Epidermal melanocyte (primary cell): ENCODE results near the gene RAB11A.
"Not testable (repeated sequence)": the region's sequence is repeated elsewhere in the genome, so short reads cannot be mapped to it uniquely, and the experiment has no call there.

Experiments
- DNase-seq: peaks from one replicate; pipeline ENCODE4 v3.0.0; 2011; ENCODE audit warnings: low spot score; ENCODE audit not compliant: insufficient read length

The RAB11A gene

DNA sequence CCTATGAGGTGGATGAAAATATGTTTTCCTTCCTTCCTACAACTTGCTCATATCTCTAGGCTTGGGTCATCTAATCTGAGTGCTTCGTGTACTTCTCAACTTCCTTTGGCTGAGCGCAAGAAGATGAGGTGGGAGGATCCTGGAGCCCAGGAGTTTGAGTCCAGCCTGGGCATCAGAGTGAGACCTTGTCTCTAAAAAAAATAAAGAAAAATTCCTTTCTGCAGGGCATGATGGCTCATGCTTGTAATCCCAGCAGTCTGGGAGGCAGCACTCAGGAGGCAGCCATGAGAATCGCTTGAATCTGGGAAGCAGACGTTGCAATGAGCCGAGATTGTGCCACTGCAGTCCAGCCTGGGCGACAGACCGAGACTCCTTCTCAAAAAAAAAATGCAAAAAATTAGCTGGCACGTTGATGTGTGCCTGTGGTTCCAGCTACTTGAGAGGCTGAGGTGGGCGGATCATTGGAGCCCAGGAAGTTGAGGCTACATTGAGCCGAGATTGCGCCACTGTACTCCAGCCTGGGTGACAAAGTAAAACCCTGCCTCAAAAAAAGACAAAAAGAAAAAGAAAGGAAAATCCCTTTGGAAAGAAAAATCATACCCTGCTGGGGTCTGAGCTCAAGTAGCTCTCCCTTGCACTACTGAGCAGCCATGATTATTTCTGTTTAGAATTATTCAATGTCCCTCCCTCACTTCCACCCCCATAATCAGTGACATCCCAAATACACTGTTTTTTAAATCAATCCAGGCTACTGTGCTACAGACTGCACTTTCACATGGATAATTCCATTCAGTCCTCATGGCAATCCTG lies 28.0 kb upstream of the RAB11A start:
- no peak for DNase-seq

DNA sequence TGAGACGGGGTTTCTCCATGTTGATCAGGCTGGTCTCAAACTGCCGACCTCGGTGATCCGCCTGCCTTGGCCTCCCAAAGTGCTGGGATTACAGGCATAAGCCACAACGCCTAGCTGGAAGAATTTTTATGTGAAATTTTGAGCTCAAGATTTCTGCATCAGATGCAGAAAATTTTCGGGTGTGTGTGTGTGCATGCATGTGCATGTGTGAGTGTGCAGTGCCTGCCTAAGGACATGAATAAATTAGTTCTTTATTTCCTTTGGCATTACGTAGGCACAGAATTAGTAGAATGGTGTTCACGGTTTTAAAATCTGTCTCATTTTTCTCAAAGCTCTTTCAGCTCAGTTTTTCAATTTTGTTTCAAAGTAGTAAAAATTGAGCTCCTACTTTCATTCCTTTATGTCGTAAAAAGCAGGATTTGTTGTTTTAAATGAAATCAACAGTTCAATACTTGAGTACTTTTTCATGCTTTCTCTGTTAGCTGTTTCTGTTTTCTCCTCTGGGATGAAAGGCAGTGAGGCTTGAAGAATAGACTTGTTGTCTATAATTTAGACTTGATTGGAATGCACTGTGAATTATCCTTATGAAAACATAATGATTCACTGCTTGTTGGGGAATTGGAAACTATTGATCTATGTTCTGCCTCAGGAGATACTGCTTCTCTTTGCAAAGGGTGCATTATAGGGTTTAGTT lies 23.3 kb upstream of the RAB11A start:
- no peak for DNase-seq

DNA sequence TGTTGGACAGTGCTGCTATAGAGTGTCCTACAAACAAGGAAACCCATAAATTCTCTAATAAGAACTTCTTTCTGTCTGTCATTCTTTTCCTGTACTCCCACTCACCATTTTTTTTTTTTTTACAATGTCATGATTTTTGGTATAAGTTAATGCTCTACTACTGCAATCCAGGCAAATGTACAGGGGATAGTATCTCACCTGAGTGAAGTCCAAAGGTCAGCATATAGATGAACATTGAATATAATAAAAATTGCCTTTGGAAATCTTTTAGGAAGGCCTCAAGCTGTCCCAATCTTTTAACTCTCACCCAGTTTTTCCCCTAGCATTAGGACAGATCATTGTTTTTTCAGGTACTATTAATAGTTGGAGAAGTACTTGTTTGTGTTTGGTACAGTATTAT lies 21.3 kb upstream of the RAB11A start:
- no peak for DNase-seq

DNA sequence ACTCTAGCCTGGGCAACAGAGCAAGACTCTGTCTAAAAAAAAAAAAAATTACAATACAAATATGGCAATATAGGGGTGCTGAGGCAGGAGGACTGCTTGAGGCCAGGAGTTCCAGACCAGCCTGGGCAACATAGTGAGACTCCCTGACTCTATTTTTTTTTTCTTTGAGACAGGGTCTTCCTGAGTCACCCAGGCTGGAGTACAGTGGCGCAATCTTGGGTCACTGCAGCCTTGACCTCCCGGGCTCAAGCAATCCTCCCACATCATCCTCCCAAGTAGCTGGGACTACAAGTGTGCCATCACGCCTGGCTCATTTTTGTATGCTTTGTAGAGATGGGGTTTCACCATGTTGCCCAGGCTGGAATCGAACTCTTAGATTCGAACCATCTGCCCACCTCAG lies 17.3 kb upstream of the RAB11A start:
- no peak for DNase-seq

DNA sequence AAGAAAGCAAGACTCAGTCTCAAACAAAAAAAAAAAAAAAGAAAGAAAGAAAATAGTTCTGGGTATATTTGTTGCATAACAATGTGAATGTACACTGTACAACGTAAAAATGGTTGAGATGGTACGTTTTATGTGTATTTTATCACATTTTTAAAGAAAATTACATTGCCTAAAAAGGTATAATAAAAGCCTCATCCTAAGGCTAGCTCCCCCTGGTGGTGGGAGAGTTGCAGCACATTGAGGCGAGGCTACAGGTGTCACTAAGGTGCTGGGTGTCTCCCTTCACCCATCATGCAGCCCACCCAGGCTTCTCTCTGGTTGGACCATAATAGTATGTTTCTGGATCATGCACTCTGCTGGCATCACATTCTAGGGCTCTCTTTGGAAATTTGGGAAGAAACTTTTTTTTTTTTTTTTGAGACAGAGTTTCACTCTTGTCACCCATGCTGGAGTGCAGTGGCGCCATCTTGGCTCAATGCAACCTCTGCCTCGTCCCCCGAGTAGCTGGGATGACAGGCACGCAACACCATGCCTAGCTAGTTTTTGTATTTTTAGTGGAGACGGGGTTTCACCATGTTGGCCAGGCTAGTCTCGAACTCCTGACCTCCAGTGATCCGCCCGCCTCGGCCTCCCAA lies 12.4 kb upstream of the RAB11A start:
- DNase-seq, result no peak

DNA sequence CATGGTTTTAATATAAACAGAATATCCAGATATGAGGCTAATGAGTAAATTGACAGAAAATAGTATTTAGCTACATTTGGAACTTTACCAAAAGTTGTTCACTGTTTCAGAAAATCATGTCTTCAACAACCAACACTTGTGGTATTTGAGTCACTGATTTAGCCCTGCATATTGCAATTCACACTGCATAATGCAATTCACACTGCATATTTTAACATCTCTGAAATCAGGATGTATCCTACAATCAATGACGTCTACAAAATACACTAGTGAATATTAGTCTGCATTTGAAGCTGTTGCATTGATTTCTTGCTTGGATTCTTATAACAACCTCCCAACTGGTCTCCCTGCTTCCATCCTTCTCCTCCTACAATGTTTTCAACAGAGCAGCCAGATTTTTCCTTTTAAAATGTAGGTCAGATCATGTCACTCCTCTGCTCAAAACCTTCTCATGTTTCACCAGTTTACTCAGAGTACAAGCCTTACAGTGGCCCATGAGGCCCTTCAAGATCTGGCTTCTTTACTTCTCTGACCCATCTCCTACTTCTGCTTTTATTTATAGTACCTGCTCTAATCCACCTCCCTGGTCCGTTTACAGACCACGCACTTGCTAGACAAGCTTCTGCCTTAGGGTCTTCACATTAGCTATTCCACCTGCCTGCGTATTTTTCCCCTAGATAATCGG lies 11.4 kb upstream of the RAB11A start:
- no peak for DNase-seq

DNA sequence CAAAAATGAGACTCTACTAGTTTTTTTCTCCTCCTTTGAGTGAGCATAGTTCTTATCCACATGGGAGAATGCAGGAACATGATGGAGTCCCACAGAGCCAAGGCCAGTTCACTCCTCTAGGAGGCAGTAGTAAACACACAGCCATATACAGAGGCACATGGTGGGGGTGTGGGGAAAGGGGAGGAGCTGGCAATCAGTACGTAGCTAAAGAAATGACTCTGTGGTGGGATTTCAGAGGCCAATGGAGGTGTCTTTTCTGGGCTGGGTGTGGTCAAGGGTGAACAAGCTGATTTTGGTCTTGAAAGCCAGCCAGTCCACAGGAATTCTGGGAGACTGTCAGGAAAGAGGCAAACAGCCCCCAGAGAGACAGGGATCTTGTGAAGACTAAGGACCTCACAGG lies 6.6 kb upstream of the RAB11A start:
- DNase-seq, result no peak

DNA sequence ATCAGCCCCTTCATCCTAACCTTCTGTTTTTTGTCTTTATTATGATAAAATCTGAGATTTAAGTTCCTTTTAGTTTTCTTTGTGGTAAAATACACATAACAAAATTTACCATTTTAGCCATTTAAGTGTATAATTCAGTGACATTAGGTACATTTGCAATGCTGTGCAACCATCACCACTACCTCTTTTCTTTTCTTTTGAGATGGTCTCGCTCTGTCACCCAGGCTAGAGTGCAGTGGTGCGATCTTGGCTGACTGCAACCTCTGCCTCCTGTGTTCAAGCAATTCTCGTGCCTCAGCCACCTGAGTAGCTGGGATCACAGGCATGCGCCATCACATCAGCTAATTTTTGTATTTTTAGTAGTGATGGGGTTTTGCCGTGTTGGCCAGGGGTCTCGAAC lies 6.2 kb upstream of the RAB11A start:
- no peak for DNase-seq

DNA sequence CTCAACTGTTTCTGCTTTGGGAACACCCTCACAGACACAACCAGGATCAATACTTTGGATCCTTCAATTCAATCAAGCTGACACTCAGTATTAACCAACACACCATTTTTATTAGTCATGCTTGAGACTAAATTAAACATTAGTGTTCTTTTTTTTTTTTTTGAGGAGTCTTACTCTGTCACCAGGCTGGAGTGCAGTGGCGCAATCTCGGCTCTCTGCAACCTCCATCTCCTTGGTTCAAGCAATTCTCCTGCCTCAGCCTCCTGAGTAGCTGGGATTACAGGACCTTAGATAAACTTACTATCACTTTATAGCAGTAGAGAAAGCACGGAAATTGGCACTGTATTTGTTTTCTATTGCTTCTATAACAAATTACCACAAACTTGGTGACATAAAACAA lies 2.0 kb upstream of the RAB11A start:
- no peak for DNase-seq

DNA sequence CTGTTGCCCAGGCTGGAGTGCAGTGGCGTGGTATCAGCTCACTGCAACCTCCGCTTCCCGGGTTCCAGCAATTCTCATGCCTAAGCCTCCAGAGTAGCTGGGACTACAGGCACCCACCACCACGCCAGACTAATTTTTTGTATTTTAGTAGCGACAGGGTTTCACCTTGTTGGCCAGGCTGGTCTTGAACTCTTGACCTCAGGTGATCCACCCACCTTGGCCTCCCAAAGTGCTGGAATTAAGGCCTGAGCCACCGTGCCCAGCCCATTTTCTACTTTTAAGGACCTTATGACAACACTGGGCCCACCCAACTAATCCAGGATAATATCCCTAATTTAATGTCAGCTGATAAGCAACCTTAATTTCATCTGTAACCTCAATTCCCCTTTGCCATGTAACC lies 1.4 kb upstream of the RAB11A start:
- DNase-seq, result not testable (repeated sequence)

DNA sequence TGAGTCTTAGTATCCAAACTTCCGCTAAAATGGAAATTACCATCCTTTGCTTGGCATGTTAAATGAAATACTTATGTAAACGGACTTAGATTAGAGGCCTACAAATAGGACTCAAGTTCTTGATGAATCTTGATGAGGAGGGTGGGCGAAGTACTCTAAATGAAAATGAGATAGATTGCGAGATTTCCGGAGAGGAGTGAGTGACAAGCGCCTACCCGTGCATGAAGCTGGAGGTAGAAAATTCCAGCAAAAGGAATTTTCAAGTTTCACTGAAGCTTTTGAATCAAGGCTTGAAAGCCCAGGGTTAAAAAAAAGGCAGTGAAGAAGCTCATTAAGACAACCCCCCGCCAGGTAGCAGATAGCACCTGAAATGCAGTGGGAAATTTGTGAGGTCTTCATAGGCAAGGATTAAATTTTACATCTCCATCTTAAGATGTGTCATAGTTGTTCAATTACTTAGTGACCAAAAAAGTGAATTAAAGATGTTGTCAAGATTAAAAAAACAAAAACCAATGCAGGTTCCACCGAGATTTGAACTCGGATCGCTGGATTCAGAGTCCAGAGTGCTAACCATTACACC lies 655 bp upstream of the RAB11A start:
- no peak for DNase-seq

DNA sequence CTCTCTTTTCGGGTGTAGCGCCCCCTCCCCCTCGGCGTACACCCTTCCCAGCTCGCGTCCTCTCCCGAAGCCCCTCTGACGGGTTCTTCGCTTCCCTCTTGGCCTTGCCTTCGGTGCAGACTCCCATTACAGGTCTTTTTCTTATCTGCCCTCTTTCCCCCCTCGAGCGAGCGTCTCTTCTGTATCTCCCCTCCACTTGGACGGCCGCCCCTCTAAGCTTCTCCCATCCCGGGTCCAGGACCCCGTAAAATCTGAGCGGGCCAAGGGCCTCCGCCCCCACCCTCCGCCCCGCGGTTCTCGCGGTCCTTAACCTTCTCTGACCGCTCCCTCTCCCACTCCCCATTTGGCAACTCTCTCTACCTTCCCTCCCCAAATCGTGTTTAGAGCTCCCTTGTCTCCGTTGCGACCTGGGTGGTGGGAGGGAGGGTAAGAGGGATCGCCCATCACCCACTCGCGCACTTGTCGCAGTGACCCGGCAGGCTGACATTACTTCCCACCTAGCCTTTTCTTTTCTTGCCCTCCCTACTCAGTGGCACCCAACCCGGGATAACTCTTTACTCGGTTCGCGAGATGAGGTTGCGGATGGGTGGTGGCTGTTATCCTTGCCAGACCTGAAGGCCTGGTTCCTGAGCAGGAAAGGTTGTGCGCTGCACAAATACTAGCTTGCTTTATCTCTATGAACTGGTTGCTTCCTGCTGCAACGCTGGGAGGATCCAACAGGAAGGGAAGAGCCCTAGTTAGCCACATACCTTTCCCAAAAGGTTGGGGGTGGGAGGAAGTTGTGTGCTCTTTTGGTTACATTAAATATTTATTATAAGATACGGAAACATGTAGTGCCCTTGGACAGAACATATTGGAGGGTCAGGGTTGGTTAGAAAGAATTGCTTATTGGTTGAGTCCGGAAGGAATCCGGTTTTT lies 922 bp downstream of the RAB11A start:
- no peak for DNase-seq

DNA sequence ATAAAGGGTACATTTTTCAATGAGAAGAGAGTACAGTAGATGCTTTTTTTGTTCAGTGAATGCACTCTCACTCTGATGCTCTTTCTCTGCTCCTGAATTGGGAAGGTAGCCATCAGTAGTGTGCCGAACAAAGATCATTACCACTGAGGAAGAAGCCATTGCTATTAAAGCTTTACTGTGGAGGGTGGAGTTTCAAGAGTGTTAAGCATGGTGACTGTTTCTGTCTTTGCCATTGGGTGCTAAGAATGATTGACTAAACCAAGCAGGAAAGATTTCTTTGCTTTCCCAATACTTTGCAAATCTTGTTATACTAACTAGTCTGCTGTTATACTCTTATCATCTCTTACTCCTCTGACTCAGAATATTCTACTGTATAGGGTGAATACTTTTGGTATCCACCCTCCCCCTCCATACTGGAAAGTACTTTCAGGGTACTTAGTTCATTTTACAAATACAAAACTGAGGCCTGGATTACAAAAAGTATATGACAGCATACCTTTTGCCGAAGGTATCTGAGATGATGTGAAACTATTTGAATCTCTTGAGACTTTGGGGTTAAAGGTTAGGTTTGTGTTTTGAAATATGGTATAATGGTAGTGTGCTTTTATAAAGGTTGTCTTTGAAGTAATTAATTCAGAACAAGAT lies 1.7 kb downstream of the RAB11A start:
- no peak for DNase-seq

DNA sequence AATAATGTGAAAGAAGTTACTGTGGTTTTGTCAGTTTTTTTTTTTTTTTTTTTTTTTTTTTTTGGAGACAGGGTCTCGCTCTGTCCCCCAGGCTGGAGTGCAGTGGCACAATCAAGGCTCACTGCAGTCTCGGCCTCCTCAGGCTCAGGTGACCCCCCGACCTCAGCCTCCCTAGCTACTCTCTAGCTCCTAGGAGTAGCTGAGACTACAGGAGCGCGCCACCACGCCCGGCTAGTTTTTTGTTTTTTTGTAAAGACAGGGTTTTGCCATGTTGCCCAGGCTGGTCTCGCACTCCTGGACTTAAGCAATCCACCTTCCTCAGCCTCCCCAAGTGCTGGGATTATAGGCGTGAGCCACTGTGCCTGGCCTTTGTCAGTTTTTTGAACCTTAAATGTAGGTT lies 2.6 kb downstream of the RAB11A start:
- not testable (repeated sequence) for DNase-seq

DNA sequence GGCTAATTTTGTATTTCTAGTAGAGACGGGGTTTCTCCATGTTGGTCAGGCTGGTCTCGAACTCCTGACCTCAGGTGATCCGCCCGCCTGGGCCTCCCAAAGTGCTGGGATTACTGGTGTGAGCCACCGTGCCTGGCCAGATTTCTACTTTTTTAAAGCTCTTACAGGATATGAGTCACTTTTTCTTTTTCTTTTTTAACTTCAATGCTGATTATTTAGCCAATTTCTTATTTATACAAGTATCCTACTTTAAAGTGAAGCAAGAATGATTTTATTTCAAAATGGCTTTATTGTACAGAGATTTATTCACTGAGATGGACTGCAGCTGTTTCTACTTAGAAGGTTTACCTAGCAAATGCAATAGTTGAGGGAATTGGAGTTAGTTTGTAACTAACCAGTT lies 3.3 kb downstream of the RAB11A start:
- not testable (repeated sequence) for DNase-seq

DNA sequence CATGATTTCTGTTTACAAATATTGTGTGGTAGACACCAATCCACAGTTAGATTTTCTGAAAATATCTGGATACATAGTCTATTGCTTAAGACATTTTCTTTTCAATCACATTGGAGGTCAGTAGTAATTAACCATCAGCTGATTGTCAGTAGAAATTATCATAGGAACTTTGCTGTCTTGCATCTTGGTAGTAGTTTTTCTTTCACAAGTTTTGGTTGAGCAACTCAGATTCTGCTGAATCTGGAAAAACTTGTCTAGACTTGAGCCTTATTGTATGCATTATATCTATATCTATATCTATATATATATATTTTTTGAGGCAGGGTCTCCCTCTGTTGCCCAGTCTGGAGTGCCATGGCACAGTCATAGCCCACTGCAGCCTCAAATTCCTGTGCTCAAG lies 4.0 kb downstream of the RAB11A start:
- no peak for DNase-seq

DNA sequence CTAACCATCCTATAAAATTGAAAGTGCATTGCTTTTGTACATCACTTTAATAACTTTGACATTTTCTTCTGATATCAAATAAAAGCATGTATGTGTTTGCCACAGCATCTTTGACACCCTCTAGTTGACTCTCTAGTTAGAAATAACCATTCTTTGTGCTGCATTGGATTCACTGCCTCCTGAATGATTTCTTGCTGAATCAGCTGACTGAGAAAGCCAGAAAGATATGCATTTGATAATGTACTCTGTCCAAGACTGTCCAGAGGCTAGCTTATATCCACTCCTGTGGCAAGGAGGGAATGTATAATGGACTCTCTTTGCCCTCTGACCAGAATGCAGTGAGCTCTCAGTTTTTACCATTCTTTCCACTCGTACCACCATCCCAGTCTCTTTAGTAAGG lies 6.2 kb downstream of the RAB11A start:
- no peak for DNase-seq

DNA sequence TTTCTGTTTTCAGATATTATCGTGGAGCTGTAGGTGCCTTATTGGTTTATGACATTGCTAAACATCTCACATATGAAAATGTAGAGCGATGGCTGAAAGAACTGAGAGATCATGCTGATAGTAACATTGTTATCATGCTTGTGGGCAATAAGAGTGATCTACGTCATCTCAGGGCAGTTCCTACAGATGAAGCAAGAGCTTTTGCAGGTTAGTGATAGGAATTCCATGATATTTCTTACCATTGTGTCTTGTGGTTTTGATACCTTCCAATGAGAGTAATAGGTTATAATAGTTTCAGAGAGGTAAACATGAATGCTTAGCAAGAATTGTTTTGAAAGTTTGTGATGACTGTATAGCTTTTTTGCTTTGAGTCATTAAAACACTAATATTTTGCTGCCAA lies 8.5 kb downstream of the RAB11A start:
- no peak for DNase-seq

DNA sequence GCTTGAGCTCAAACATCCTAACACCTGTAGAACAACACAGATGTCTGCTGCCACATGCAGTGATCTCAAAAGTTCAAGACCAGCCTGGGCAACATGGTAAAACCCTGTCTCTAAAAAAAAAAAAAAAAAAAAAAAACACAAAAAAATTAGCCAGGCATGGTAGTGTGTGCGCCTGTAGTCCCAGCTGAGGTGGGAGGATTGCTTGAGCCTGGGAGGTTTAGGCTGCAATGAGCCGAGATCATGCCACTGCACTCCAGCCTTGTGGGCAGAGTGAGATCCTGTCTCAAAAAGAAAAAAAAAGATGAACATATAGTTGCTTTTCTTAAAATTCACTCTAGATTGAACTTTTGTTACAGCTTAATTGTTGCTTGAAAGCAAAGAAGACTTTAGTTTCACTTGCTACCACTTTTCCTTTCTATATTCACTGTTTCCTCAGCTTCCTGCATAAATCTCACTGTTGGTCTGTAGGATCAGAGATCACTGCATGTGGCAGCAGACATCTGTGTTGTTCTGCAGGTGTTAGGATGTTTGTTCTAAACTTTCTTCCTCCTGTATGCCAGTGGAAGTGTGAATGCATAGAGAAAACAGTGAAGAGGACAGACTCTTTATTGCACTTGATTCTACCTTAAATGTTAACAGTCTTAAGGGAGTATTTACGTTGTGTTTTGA lies 12.6 kb downstream of the RAB11A start:
- DNase-seq, result no peak

DNA sequence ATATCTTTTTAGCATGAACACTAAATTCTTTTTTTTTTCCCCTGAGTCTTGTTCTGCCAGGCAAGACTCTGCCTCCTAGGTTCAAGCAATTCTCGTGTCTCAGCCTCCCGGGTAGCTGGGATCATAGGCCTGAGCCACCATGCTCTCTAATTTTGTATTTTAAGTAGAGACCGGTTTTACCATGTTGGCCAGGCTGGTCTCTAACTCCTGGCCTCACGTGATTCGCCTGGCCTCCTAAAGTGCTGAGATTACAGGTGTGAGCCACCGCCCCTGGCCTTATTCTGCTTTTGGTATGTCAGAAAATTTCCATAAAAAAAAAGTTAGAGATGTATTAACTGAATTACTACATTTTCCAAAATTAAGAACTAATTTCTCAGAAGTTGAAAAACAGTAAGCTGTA lies 14.3 kb downstream of the RAB11A start:
- no peak for DNase-seq
